Middle frontal gyrus (tissue), 1 donor: ENCODE data around the gene NCAPD2.
A peak's percentile ranks its signal among the peaks of the same experiment; 100 is the strongest.
"Not testable (repeated sequence)": the region's sequence is repeated elsewhere in the genome, so short reads cannot be mapped to it uniquely, and the experiment has no call there.

Source experiments
- DNase-seq: peaks from one replicate; pipeline ENCODE4 v3.0.0-alpha.2; 2015; ENCODE audit warnings: low spot score; ENCODE audit errors: extremely low spot score

NCAPD2 gene

DNA sequence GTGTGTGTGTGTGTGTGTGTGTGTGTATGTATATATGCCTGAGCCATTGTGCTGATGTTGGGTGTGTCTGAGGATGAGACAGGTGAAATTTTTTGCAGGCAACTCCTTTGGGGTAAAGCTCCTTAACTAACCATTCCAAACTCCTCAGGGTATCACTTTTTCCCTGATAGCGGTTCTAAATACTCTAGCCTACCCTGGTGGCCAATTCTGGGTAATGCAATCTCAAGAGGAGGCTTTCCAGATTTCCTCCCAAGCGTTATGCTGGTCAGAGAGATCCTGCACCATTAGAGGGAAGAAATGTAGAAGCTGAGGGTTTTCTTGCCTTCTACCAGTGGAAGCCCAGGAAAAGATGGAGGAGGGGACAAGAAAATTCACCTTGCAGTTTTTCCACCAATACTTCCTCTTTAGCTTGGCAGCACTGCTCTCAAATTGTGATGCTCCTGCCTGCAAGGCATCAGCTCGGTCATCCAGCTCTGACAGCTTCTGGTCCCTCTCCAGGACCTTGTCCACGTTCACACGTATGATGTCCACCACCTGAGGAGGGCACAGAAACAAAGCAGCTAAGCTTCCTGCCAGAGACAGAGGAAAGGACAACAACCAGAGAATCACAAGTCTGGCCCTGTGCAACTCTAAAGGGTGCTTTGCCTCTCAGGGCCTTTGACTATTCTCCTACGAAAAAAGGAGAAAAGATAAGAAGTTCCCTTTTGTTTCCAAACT lies 28.3 kb upstream of the NCAPD2 start:
- peak; percentile 42 for DNase-seq

DNA sequence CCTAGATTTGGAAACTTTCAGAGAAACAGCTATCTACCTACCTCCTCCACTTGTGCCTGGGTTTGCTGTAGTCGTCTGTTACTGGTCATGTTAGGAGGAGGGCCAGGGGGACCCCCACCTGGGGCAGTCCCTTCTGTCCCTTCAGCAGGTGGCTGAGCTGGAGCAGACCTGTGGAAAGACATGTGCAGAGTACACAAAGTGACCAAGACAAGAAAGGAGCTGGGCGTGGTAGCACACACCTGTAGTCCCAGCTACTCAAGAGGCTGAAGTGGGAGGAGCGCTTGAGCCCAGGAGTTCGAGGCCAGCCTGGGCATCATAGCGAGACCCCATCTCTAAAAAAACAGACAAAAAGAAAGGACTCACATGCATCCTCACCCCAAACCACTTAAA lies 27.7 kb upstream of the NCAPD2 start:
- DNase-seq = no peak

DNA sequence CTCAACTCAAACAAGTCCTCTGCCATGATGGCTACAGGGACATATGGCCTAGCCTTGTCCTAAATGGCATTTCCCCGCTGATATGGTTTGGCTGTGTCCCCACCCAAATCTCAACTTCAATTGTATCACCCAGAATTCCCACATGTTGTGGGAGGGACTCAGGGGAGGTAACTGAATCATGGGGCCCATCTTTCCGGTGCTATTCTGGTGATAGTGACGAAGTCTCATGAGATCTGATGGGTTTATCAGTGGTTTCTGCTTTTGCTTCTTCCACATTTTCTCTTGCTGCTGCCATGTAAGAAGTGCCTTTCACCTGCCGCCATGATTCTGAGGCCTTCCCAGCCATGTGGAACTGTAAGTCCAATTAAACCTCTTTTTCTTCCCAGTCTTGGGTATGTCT lies 27.2 kb upstream of the NCAPD2 start:
- not testable (repeated sequence) for DNase-seq

DNA sequence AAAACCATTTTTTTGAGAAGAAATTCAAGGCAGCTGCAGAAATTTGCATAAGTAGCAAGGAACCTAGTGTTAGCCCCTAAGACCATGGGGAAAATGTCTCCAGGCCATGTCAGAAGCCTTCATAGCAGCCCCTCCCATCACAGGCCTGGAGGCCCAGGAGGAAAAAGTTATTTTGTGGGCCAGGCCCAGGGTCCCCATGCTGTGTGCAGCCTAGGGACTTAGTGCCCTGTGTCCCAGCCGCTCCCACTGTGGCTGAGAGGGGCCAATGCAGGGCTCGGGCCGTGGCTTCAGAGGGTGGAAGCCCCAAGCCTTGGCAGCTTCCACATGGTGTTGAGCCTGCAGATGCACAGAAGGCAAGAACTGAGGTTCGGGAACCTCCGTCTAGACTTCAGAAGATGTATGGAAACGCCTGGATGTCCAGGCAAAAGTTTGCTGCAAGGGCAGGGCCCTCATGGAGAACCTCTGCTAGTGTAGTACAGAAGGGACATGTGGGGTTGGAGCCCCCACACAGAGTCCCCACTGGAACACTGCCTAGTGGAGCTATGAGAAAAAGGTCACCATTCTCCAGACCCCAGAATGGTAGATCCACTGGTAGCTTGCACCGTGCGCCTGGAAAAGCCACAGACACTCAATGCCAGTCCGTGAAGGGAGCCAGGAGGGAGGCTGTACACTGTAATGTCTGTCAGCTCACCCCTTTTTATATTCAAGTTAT lies 26.2 kb upstream of the NCAPD2 start:
- DNase-seq = not testable (repeated sequence)

DNA sequence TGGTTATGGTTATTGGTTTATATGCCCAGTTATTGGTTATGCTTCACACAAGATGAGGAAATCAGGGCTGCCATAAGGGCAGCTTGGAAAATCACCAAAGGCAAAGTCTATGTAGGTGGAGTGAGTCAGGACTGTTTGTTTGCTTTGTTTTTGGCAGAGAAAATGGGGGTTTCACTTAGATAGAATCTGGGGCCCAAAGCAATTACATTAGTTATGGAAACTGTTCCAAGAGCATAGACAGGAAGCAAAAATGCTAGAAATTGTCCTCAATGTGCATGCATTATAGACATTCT lies 25.7 kb upstream of the NCAPD2 start:
- no peak for DNase-seq

DNA sequence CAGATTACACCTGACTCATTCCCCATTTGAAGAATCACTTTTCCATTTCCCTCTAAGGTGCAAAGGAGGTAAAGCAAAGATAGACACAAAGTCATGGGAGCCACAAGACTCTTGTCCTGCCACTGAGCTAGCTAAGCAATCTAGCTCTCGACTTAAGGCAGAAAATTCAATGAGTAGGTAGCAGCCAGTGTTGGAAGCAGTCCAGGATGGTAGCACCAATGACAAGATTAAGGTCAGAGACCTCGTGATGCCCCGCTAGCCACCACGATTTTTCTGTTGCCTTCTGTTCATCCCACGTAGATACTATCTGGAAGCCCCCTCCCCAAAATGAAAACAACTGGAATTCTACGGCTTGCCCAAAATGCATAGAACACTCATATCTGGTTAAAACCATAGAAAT lies 24.8 kb upstream of the NCAPD2 start:
- DNase-seq = no peak

DNA sequence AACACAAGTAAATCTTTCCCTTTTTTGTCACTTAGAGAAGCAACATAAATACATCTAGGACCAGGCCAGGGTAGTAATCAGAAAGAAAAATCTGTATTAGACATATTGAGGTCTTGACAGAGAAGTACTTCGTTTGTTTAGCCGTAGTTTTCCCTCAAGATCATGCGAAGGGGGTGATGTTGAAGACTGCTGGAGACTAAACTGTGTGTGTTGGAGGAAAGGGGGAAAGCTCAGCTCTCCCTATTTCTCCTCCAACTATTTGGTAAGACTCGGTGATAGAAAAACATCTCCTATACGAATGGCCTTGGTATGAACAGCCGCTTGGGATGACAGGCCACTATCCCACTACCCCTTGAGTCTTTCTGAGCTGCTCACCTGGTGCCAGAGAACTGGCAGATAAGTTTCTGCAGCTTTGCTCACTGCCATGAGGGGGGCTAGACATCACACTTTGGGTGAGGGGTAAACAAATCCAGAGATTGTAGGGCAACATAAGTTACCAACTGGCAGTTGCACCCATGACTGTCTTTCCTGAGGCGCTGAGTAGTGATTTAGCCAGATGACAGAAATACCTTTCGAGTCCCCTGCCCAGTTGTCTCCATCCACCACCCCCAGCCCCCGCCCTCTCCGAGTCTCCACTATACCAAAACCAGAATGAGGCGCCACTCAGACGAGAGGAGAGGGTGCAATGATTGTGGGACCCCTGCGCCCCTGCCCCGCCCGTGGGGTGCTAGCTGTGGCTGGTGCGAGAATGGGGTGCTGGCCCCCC lies 24.1 kb upstream of the NCAPD2 start:
- DNase-seq = no peak

DNA sequence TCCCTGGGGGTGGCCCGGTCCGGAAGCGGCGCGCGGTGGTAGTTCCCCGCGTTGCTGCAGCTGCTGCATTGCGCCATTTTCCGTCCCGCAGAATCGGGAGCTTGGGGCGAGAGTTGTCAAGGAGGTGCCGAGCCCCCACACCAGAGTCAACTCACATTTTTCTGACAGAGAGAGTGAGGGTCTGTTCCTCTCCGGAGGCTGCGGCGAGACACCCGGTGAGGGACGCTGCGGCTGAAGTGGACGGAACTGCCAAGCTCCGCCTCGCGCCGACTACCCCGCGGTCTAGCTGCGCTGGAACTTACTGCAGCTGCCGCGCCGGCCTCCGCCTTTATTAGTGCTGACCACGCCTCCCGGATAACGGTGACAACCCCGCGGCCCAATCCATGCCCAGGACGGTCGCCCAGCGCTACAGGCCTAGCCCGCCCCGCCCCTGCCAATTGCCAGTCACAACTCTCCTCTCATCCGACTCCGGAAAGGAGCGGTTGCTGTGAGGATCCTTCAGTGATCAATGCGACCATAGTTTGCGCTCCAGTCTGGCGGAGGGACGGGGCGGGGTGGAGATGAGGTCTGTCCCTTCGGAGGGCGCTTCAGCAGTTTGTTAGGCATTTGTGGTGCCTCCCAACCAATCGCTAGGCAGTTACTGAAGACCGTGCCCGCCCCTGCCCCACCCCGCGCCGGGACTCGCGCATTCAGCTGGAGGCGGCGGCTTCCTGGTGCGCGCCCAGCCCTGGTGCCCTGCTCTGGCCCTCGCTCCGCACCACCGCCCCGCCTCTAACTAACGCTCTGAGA lies 23.3 kb upstream of the NCAPD2 start, which contains the start of gene VAMP1:
TSS of gene VAMP1 (minus strand) at position 303 of the 789 bp plus-strand sequence. CDS start at position 157, 146 bp downstream.
- DNase-seq = peak; percentile 93

DNA sequence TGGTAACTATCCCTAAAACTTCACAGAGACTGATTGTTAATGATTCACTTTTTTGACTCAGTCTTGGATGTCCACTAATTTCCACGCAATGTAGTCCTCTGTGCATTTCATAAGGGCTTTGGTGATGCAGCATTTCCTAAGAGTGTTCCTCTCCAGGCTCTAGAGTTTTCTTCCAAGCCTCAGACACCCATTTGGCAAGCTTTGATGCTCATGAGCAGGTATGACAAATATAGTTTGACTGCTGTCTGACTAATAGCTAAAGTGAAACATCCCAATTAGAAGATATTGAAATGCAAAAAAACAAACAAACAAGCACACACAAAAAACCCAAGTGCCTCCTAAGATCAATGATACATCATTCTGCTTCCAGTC lies 21.9 kb upstream of the NCAPD2 start:
- DNase-seq = no peak

DNA sequence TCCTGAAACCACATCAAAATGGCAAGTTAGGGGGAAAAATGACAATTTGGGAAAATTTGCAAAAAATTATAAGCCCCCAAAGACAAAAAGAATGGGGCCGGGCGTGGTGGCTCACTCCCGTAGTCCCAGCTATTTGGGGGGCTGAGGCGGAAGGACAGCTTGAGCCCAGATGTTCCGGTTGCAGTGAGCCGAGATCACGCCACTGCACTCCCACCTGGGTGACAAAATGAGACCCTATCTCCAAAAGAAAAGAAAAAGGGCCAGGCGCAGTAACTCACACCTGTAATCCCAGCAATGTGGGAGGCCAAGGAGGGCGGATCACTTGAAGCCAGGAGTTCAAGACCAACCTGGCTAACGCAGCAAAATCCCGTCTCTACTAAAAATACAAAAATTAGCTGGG lies 21.4 kb upstream of the NCAPD2 start:
- DNase-seq = no peak

DNA sequence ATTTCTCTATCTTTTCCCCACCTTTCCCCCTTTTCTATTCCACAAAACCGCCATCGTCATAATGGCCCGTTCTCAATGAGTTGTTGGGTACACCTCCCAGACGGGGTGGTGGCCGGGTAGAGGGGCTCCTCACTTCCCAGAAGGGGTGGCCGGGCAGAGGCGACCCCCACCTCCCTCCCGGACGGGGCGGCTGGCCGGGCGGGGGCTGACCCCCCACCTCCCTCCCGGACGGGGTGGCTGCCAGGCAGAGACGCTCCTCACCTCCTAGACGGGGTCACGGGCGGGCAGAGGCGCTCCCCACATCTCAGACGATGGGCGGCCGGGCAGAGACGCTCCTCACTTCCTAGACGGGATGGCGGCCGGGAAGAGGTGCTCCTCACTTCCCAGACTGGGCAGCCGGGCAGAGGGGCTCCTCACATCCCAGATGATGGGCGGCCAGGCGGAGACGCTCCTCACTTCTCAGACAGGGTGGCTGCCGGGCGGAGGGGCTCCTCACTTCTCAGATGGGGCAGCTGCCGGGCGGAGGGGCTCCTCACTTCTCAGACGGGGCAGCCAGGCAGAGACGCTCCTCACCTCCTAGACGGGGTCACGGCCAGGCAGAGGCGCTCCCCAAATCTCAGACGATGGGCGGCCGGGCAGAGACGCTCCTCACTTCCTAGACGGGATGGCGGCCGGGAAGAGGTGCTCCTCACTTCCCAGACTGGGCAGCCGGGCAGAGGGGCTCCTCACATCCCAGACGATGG lies 18.5 kb upstream of the NCAPD2 start:
- not testable (repeated sequence) for DNase-seq

DNA sequence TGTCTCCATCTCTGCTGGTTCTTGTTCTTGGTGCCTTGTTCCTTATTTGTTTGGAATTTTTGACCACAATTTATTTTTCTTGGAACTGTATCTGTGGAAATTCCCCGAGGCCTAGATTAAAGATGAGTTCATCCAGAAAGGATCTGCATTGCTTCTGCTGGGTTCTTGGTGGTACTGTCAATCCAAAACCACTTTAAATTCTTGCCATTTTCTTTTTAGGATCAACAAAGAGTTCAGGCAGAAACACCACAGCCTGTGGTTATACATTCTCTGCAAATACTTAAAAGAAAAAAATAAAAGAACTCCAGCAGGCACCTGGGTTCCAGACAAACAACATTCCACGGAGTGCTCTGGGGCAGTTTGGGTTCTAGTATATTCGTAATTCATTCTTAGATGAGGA lies 17.4 kb upstream of the NCAPD2 start:
- no peak for DNase-seq

DNA sequence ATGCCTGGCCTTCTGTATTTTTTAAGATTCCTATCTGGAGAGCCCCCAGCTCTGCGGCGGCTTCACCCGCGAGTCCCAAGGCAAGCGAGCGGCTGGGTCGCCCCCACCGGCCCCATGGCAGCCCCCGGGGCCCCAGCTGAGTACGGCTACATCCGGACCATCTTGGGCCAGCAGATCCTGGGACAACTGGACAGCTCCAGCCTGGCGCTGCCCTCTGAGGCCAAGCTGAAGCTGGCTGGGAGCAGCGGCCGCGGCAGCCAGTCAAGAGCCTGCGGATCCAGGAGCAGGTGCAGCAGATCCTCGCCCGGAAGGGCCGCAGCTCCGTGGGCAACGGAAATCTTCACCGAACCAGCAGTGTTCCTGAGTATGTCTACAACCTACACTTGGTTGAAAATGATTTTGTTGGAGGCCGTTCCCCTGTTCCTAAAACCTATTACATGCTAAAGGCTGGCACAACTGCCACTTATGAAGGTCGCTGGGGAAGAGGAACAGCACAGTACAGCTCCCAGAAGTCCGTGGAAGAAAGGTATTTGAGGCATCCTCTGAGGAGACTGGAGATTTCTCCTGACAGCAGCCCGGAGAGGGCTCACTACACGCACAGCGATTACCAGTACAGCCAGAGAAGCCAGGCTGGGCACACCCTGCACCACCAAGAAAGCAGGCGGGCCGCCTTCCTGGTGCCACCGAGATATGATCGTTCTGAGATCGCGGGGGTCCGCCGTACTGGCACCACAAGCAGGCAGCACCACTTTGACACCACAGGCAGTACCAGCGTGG lies 16.1 kb upstream of the NCAPD2 start:
- not testable (repeated sequence) for DNase-seq

DNA sequence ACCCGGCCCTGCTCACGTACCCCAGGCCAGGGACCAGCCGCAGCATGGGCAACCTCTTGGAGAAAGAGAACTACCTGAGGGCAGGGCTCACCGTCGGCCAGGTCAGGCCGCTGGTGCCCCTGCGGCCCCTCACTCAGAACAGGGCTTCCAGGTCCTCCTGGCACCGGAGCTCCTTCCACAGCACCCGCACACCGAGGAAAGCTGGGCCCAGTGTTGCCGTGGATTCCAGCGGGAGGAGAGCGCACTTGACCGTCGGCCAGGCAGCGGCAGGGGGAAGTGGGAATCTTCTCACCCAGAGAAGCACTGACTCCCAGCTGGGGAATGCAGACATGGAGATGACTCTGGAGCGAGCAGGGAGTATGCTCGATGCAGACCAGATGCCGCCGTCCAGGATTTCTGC lies 15.5 kb upstream of the NCAPD2 start:
- no peak for DNase-seq

DNA sequence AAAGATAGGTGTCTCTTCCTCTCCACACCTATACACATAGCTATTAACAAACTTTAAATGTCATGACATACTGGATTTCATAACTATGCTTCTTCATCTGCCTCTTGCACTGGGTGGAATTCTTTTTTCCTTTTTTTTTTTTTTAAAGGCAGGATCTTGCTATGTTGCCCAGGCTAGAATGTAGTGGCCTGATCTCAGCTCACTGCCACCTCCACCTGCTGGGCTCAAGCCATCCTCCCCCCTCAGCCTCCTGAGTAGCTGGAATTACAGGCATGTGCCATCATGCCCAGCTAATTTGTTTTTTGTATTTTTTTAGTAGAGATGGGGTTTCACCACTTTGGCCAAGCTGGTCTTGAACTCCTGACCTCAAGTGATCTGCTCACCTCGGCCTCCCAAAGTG lies 5.7 kb upstream of the NCAPD2 start:
- DNase-seq = no peak

DNA sequence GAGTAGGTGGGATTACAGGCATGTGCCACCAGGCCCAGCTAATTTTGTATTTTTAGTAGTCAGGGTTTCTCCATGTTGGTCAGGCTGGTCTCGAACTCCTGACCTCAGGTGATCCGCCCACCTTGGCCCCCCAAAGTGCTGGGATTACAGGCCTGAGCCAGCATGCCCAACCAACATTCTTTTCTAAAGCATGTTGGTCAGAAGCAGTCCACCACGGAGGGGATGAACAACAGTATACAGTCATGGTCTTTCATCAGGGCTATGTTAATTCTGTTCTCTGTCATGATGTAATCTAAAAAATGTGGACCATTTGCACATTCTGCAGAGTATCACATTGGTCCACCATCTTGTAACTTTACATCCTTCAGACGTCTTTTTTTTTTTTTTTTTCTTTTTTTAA lies 4.5 kb upstream of the NCAPD2 start:
- DNase-seq = no peak

DNA sequence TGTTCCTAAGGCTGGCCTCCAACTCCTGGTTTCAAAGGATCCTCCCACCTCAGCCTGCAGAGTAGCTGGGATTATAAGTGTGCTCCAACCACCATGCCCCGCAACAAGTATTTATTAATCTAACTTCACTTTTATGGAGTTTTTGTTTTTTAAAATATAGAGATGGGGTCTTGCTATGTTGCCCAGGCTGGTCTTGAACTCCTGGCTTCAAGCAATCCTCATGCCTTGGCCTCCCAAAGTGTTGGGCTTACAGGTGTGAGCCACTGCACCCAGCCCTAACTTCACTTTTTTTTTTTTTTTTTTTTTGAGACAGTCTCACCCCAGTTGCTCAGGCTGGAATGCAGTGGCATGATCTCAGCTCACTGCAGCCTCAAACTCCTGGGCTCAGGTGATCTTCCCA lies 3.2 kb upstream of the NCAPD2 start:
- not testable (repeated sequence) for DNase-seq

DNA sequence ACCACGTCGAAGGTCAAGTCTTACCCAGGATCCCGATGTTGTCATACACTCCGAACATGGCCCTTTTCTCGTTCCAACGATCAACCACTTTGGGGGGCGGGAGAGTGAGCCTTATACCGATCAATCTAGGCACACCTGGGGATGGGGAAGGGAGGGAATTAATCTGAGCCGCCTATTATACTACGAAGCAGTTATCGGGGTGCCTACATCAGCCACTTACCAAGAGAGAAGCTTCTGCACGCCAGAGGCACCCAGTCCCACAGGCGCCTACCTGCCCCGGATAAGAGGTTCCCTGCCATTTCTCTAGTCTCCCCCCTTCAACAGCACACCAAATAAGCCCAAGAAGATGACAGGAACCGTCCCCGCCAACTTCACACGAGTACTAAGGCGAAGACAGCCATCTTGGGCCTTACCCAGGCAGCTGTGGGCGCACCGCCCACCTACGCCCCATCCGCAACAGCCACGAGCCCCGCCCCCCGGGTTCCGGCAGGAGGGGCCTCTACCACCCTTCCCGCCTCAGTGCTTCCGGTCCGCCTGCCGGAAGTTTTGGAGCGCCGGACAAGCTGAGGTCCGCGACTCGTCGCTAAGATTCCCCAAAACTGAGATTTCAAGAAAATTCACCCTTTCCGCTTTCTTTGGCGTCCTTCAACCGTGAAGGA lies 935 bp upstream of the NCAPD2 start, which contains the start of gene MRPL51:
TSS of gene MRPL51 (minus strand) at position 425 of the 659 bp plus-strand sequence. CDS start at position 299, 126 bp downstream.
- peak; percentile 90 for DNase-seq

DNA sequence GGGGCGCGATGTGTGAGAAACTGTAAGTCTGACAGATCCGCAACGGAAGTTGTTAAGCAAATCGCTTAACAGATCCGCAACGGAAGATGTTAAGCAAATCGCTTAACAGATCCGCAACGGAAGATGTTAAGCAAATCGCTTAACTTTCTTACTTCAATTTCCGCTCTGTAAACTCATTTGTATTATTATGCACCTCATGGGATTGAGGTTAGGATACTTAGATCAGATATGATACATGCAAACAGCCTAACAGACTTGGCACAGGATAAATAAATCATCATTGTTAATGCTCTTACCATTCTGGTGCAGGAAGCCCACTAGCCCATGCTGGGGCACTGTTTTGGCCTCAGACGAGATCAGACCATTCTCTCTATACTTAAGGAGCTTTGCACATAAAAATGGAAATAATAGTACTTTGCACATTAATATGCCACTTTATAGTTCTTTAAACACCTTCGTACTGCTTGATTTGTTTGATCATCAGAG lies 399 bp downstream of the NCAPD2 start:
- DNase-seq = no peak
